GM12873 (cell line): Measurements from ENCODE around the gene DPYSL5.

ENCODE experiments used
- TF ChIP-seq, protein P1 (sequence below): IDR thresholded peaks from 2 replicates; pipeline ENCODE4 v1.5.1; 2012; ENCODE audit warnings: low read depth, mild to moderate bottlenecking, moderate library complexity, low read length, control low read depth; ENCODE audit not compliant: insufficient read depth; ENCODE audit errors: missing control alignments

Gene DPYSL5

DNA sequence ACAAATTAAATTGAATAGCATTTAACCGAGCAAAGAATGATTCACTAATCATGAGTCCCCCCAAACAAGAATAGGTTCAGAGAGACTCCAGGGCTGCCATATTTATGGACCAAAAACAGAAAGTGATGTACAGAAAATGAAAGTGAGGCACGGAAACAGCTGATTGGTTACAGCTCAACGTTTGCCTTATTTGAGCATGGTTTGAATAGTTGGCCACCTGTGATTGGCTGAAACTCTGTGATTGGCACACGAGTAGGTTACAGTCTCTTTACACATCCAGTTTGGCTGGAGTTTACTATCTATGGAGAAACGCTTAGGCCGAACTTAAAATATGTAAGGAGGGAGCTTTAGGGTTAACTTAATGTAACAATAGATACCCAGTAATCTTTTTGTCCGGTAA, 27.0 kb upstream of the DPYSL5 start:
- TF ChIP-seq, protein P1, sequence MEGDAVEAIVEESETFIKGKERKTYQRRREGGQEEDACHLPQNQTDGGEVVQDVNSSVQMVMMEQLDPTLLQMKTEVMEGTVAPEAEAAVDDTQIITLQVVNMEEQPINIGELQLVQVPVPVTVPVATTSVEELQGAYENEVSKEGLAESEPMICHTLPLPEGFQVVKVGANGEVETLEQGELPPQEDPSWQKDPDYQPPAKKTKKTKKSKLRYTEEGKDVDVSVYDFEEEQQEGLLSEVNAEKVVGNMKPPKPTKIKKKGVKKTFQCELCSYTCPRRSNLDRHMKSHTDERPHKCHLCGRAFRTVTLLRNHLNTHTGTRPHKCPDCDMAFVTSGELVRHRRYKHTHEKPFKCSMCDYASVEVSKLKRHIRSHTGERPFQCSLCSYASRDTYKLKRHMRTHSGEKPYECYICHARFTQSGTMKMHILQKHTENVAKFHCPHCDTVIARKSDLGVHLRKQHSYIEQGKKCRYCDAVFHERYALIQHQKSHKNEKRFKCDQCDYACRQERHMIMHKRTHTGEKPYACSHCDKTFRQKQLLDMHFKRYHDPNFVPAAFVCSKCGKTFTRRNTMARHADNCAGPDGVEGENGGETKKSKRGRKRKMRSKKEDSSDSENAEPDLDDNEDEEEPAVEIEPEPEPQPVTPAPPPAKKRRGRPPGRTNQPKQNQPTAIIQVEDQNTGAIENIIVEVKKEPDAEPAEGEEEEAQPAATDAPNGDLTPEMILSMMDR: no peak

DNA sequence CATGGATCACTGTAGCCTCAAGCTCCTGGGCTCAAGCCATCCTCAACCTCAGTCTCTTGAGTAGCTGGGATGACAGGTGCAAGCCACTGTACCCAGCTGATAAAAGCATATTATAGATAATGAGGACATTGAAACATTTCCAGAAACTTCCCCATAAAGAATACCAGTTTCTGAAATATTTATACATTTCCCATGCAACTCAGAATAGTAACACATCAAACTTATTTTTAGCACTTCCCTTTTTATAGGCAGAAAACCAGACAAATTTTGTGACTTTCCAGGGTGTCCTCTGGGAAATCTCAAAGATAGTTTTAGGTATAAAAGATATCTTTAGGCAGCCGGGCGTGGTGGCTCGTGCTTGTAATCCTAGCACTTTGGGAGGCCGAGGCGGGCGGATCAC, 25.1 kb upstream of the DPYSL5 start:
- TF ChIP-seq, protein P1: no peak

DNA sequence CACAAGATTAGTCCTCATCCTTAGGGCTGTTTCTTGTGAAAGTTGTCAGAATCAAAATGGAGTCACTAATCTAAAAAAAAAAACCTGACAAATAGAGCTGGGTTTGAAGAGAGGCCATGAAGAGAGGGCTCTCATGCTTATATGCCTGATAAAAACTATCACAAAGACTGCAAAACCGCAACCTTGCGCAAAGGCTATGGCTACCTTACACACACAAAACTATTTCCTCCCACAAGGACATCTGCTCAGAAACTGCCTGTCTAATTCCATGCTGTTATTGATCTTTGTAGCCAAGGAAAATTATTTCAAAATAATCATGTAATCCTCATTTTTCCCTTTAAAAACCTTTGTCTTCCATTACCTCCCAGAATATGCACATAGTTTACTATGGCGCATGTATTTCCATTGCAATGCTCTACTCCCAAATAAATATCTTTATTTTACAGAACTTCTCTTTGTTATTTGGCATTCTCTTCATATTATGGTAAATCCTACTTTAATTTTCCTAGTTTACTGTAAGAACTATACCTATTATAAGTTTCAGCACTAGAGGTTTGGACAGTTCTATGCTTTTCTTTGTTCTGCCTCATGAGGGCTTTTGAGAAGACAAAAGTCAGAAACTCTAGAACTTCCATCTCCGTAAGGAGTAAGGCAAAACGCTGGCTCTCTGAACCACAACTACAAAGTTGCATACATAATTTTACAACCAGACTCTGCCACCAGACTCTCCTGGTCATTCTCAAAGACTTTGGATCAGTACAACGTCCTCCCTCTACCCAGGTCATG, 9.6 kb upstream of the DPYSL5 start:
- TF ChIP-seq, protein P1: no peak

DNA sequence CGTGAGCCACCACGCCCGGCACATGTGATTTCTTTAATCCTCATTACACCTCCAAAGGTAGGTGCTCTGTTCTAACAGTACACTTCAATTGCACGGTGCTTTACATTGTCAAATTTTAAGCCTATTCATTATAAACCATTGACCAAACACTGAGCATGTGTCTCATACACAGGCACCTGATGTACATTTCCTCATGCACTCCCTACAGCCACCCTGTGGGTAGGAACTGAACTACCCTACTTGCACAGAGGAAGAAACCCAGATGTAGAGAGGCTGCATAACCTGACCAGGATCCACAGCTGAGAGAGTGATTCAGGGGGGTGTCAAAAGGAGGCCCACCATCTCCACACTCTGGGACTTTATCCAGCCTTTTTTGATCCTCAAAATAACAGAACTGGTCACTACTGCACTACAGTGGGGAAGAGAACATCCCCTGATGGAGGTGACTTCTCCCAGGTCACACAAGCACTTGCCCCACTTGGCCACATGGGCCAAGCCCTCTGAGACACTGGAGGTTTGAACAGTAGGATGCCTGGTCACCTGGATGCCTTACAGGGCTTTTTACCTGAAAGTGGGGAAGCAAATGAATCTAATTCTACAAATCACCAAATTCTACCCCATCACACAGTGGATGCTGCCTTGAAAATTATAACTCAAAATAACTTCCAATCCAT, 6.9 kb upstream of the DPYSL5 start:
- TF ChIP-seq, protein P1: peak; percentile 37

DNA sequence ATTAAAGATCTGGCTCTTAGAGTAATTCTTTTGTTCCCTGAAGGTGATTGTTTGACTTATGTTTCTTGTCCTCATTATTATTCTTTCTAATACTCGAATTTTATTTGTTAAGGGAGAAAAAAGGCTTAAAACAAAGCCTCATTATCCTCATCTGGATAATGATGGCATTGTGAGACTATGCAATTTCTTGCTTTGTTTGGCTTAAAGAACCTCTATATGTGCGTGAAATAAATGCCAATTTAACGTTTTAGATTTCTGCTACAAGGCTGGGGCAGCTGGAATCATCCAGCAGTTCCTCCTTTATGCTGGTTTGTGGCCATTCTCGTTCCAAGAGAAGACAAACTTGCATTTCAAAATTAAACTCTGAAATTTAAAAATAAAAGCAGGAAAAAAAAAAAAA, 4.9 kb upstream of the DPYSL5 start:
- TF ChIP-seq, protein P1: no peak

DNA sequence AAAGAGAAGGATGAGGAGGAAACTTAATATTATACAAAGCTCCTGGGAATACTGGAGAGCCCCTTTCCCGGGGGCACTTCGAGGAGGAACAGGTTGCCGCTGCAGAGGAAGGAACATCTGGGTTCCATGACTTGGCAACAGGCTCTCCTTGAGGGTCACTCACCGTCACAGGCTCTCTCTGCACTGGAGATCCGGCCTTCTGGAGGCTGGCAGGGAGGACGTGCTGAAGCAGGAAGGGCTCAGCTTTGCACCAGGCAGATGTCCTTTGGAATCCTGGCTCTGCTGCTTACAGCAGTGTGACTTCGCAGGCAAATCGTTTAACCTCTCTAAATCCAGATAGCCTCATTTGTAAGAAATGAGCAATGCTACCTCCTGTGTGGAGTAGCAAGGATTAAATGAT, 2.9 kb upstream of the DPYSL5 start:
- TF ChIP-seq, protein P1: no peak
